Suprapubic skin (tissue), 4 donors: ENCODE data around the gene NPB. TPM values are rescaled to one million over a fixed set of nuclear protein-coding genes. Genes with fewer than 3 reads are reported as not detected.
A peak's percentile ranks its signal among the peaks of the same experiment; 100 is the strongest.

Source experiments
- DNase-seq, 2 donors: peaks; one replicate each; pipeline ENCODE4 v3.0.0-alpha.2; 2019; ENCODE audit warnings: low spot score in 2 of 2
- H3K27ac ChIP-seq: fragments of 200-600 bp; sonication (generic); one replicate; pipeline ENCODE4 v1.5.1; 2019
- H3K27me3 ChIP-seq: fragments of 200-600 bp; sonication (generic); one replicate; pipeline ENCODE4 v1.5.1; 2019
- H3K36me3 ChIP-seq: fragments of 200-600 bp; sonication (generic); one replicate; pipeline ENCODE4 v1.5.1; 2019
- H3K4me1 ChIP-seq: fragments of 200-600 bp; sonication (generic); one replicate; pipeline ENCODE4 v1.5.1; 2019
- H3K4me3 ChIP-seq: fragments of 200-600 bp; sonication (generic); one replicate; pipeline ENCODE4 v1.5.1; 2019; ENCODE audit warnings: mild to moderate bottlenecking
- H3K9me3 ChIP-seq: fragments of 200-600 bp; sonication (generic); one replicate; pipeline ENCODE4 v1.5.1; 2019
- CTCF ChIP-seq, 2 donors: fragments of 200-600 bp in 1 of 2; fragments of 450-650 bp in 1 of 2; sonication (generic) in 1 of 2; IDR thresholded peaks; one replicate each; pipeline ENCODE4 v1.5.1; 2016 to 2019; ENCODE audit warnings: antibody characterized with exemption in 2 of 2, mild to moderate bottlenecking in 1 of 2, moderate library complexity in 1 of 2
- EP300 ChIP-seq: sonication (generic); formaldehyde crosslinking; IDR thresholded peaks from one replicate; pipeline ENCODE4 v1.6.1; 2017; ENCODE audit warnings: antibody characterized with exemption
- POLR2A ChIP-seq, 2 donors: fragments of 450-650 bp; IDR thresholded peaks; one replicate each; pipeline ENCODE4 v1.6.1; 2017; ENCODE audit warnings: antibody characterized with exemption in 2 of 2, mild to moderate bottlenecking in 2 of 2, moderate library complexity in 2 of 2
- POLR2AphosphoS5 ChIP-seq, 3 donors: sonication (generic); formaldehyde crosslinking; IDR thresholded peaks; one replicate each; pipeline ENCODE4 v1.6.1; 2017; ENCODE audit warnings: antibody characterized with exemption in 3 of 3
- WGBS: methylation state at CpG from one replicate; pipeline ENCODE4 v1.1.5; 2018; 5-methylcytosine and 5-hydroxymethylcytosine counted together
- total RNA-seq, 4 donors: library from RNA; depleted of rRNA; stranded (reverse); fragments of >200 nt; gene quantifications; one replicate each; pipeline ENCODE4 v1.1.0, GENCODE V29; 2016

The NPB gene
- total RNA-seq, 4 donors from 2014 or later, result 0.40 TPM; not detected in 3

GRCh38 chr17:81921537-81921862 is 19.5 kb downstream of the NPB start:
- H3K36me3 ChIP-seq, result peaks cover 29% of the 10 kb centered on the region
- no peak overlapping the region for H3K27ac ChIP-seq

GRCh38 chr17:81921996-81922565 is 20.0 kb downstream of the NPB start:
- DNase-seq, result no peak
- H3K9me3 ChIP-seq, result no peaks in the 10 kb centered on the region
- H3K27ac ChIP-seq, result no peak overlapping the region
- H3K27me3 ChIP-seq, result no peaks in the 10 kb centered on the region
- TF ChIP-seq POLR2A (IDR thresholded peaks at IDR 0.05) (no peak), POLR2AphosphoS5 (IDR thresholded peaks at IDR 0.05) (no peak), EP300 (no peak), CTCF (IDR thresholded peaks at IDR 0.05) (no peak)
- H3K4me1 ChIP-seq, result peaks cover 79% of the 10 kb centered on the region
- H3K36me3 ChIP-seq, result peaks cover 29% of the 10 kb centered on the region
- 89% methylated on average over 23 of the region's 23 CpGs for WGBS
- H3K4me3 ChIP-seq, result no peak overlapping the region

More at GRCh38 chr17:81921537-81921862, 19.5 kb downstream of the NPB start:
- Histone ChIP-seq H3K4me3 (no peak overlapping the region), H3K9me3 (no peaks in the 10 kb centered on the region), H3K27me3 (no peaks in the 10 kb centered on the region), H3K4me1 (peaks cover 81% of the 10 kb centered on the region)
- TF ChIP-seq EP300 (no peak), POLR2A (IDR thresholded peaks at IDR 0.05) (no peak), CTCF (IDR thresholded peaks at IDR 0.05) (no peak), POLR2AphosphoS5 (IDR thresholded peaks at IDR 0.05) (no peak)
- WGBS, result 85% methylated on average over 3 of the region's 3 CpGs
- no peak for DNase-seq

DNA sequence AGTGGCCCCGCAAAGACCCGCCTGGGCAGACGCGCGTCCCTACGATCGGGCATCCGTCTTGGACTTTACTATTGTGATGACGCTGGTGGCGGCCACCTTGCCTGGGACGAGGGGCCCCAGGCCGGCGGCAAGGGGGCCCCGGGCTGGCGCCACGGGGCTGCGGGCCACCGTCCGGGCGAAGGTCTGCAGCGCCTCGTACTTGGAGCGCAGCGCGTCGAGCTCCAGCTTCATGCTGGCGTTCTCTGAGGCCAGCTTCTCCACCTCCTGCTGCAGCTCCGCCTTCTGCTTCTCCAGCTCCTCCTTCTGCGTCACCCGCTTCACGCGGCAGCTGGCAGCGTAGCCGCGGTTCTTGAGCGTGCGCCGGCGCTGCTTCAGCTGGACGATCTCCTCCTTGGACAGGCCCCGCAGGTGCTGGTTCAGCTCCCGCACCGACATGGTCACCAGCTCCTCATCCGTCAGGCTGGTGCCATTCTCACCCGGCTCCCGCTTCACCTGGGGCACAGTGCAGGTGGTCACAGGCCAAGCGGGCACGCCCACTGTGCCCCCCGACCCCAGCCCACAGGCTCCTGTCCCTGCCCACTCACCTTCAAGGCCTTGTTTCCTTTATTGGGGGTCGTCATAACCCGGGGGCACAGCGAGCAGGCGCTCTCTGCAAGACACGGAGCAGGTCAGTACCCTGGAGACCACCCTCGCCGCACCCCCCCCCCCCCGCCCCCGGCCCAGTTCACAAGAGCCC is 20.7 kb downstream of the NPB start:
- H3K4me3 ChIP-seq, result peak overlapping the region; percentile 33
- no peaks in the 10 kb centered on the region for H3K9me3 ChIP-seq
- no peaks in the 10 kb centered on the region for H3K27me3 ChIP-seq
- H3K4me1 ChIP-seq, result peaks cover 74% of the 10 kb centered on the region
- TF ChIP-seq CTCF (IDR thresholded peaks at IDR 0.05) (no peak), EP300 (no peak), POLR2A (IDR thresholded peaks at IDR 0.05) (no peak), POLR2AphosphoS5 (IDR thresholded peaks at IDR 0.05) (no peak)
- 94% methylated on average over 47 of the region's 58 CpGs for WGBS
- DNase-seq, result no peak
- no peak overlapping the region for H3K27ac ChIP-seq
- peaks cover 29% of the 10 kb centered on the region for H3K36me3 ChIP-seq

DNA sequence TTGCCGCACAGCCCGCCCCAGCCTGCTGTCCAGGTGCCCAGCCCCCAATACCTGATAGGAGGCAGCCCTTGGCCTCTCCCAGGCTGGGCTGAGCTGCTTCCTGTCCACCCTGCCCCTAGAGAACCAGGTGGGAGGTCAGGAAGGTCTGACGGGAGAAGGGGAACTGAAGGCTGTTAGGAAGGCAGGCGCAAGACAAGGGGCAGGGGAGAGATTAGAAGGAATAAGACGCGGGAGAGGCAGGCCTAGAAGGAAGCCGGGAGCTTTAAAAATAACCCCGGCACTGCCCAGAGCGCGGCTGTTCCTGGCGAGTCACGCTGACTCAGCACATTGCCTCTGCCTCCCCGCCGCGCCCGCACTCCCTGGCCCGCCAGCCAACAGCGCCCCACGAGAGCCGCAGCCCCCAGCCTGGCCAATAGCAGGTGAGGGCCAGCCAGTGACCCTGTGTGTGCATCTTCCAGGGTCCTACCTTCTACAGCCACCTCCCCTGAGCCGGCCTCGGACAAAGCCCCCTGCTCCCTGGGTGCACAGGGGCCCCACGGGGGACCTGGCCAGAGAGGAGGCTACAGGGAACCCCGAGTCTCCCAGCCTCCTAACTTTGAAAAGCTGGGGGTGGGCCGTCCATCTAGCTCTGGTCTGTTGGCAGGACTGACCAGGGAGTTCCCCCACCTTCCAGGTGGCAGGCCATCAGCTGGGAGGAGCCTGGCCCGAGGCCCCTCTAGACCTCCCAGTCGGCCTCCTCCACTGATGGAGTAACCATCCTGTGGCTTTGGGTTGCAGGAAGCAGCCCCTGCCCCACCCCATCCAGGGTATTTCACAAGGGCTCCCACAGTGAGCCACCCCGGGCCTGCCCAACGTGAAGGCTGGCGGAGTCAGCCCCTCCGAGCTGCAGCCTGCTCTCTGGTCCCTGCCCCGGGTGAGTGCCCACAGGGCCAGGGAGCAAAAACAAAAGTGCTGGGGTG is 21.5 kb downstream of the NPB start:
- Histone ChIP-seq H3K4me1 (peaks cover 77% of the 10 kb centered on the region), H3K27me3 (no peaks in the 10 kb centered on the region), H3K27ac (peak overlapping the region; percentile 27), H3K9me3 (no peaks in the 10 kb centered on the region), H3K4me3 (peak overlapping the region; percentile 33), H3K36me3 (peaks cover 29% of the 10 kb centered on the region)
- no peak for TF ChIP-seq CTCF (IDR thresholded peaks at IDR 0.05)
- no peak for TF ChIP-seq EP300
- TF ChIP-seq POLR2A (IDR thresholded peaks at IDR 0.05), result no peak
- TF ChIP-seq POLR2AphosphoS5 (IDR thresholded peaks at IDR 0.05), result no peak
- DNase-seq, result no peak
- 26% methylated on average over 15 of the region's 32 CpGs for WGBS
